ENCODE measurements around the gene HIVEP2.

Gene HIVEP2

GRCh38 chr6:142846459-142846831 lies 98.5 kb downstream of the HIVEP2 start:
- peak; percentile 80 for FAIRE-seq
- no peak for TF ChIP-seq PAX5 (IDR thresholded peaks at IDR 0.05; ENCODE audit: insufficient read depth, low read length, severe bottlenecking)
- no peak for TF ChIP-seq POLR2AphosphoS5 (IDR thresholded peaks at IDR 0.05; ENCODE audit: low read depth, low read length)
- TF ChIP-seq TAF1 (IDR thresholded peaks at IDR 0.05; ENCODE audit: low read depth, low read length) = no peak
- no peak for TF ChIP-seq POU2F2 (IDR thresholded peaks at IDR 0.05; ENCODE audit: low read depth, low read length)
- TF ChIP-seq POLR2A (IDR thresholded peaks at IDR 0.05; ENCODE audit: low read depth, low read length) = no peak
- TF ChIP-seq SPI1 (IDR thresholded peaks at IDR 0.05; ENCODE audit: low read depth, low read length) = no peak
- no peak for DNase-seq (ENCODE audit: insufficient read length, low spot score)

- TF ChIP-seq PAX5 (IDR thresholded peaks at IDR 0.05; ENCODE audit: insufficient read depth, low read length, severe bottlenecking) = no peak
- peak; percentile 67; the same call in 1 of the 2 replicates for TF ChIP-seq POLR2AphosphoS5 (IDR thresholded peaks at IDR 0.05; ENCODE audit: low read depth, low read length)
- TF ChIP-seq POU2F2 (IDR thresholded peaks at IDR 0.05; ENCODE audit: low read depth, low read length) = no peak
- TF ChIP-seq POLR2A (IDR thresholded peaks at IDR 0.05; ENCODE audit: low read depth, low read length) = peak; percentile 21; the same call in 1 of the 2 replicates
- FAIRE-seq (peak; percentile 92), DNase-seq (ENCODE audit: insufficient read length, low spot score) (no peak)
Observed at GRCh38 chr6:142845624-142846458, 99.1 kb downstream of the HIVEP2 start.

GRCh38 chr6:142845143-142845571 lies 99.8 kb downstream of the HIVEP2 start:
- FAIRE-seq = peak; percentile 86
- DNase-seq (ENCODE audit: insufficient read length, low spot score) = no peak
- TF ChIP-seq POU2F2 (IDR thresholded peaks at IDR 0.05; ENCODE audit: low read depth, low read length) = no peak
- TF ChIP-seq SPI1 (IDR thresholded peaks at IDR 0.05; ENCODE audit: low read depth, low read length) = peak; percentile 59
- no peak for TF ChIP-seq POLR2AphosphoS5 (IDR thresholded peaks at IDR 0.05; ENCODE audit: low read depth, low read length)

- no peak for DNase-seq (ENCODE audit: insufficient read length, low spot score)
- TF ChIP-seq POU2F2 (IDR thresholded peaks at IDR 0.05; ENCODE audit: low read depth, low read length) = no peak
- TF ChIP-seq POLR2AphosphoS5 (IDR thresholded peaks at IDR 0.05; ENCODE audit: low read depth, low read length) = peak; percentile 10; the same call in 1 of the 2 replicates
- TF ChIP-seq SPI1 (IDR thresholded peaks at IDR 0.05; ENCODE audit: low read depth, low read length) = peak; percentile 21; the same call in 1 of the 2 replicates
- TF ChIP-seq PAX5 (IDR thresholded peaks at IDR 0.05; ENCODE audit: insufficient read depth, low read length, severe bottlenecking) = no peak
- no peak for TF ChIP-seq TAF1 (IDR thresholded peaks at IDR 0.05; ENCODE audit: low read depth, low read length)
- FAIRE-seq = peak; percentile 80
Observed at GRCh38 chr6:142844065-142844755, 100.8 kb downstream of the HIVEP2 start.

GRCh38 chr6:142843361-142843760 lies 101.6 kb downstream of the HIVEP2 start:
- no peak for FAIRE-seq
- DNase-seq (ENCODE audit: insufficient read length, low spot score) = no peak
- TF ChIP-seq POLR2AphosphoS5 (IDR thresholded peaks at IDR 0.05; ENCODE audit: low read depth, low read length) (no peak), POLR2A (IDR thresholded peaks at IDR 0.05; ENCODE audit: low read depth, low read length) (no peak), TAF1 (IDR thresholded peaks at IDR 0.05; ENCODE audit: low read depth, low read length) (no peak), SPI1 (IDR thresholded peaks at IDR 0.05; ENCODE audit: low read depth, low read length) (no peak), POU2F2 (IDR thresholded peaks at IDR 0.05; ENCODE audit: low read depth, low read length) (no peak), PAX5 (IDR thresholded peaks at IDR 0.05; ENCODE audit: insufficient read depth, low read length, severe bottlenecking) (no peak)

- TF ChIP-seq PAX5 (IDR thresholded peaks at IDR 0.05; ENCODE audit: insufficient read depth, low read length, severe bottlenecking) = no peak
- TF ChIP-seq POLR2A (IDR thresholded peaks at IDR 0.05; ENCODE audit: low read depth, low read length) = peak; percentile 29; the same call in 1 of the 2 replicates
- TF ChIP-seq TAF1 (IDR thresholded peaks at IDR 0.05; ENCODE audit: low read depth, low read length) = no peak
- TF ChIP-seq SPI1 (IDR thresholded peaks at IDR 0.05; ENCODE audit: low read depth, low read length) = peak; percentile 54
- TF ChIP-seq POU2F2 (IDR thresholded peaks at IDR 0.05; ENCODE audit: low read depth, low read length) = peak; percentile 59; the same call in 1 of the 2 replicates
- peak; percentile 14; the same call in 1 of the 2 replicates for TF ChIP-seq POLR2AphosphoS5 (IDR thresholded peaks at IDR 0.05; ENCODE audit: low read depth, low read length)
- DNase-seq (ENCODE audit: insufficient read length, low spot score) = no peak
- peak; percentile 91 for FAIRE-seq
Observed at GRCh38 chr6:142842418-142843261, 102.3 kb downstream of the HIVEP2 start.

GRCh38 chr6:142841915-142842314 lies 103.1 kb downstream of the HIVEP2 start:
- peak; percentile 54 for FAIRE-seq
- no peak for DNase-seq (ENCODE audit: insufficient read length, low spot score)
- TF ChIP-seq SPI1 (IDR thresholded peaks at IDR 0.05; ENCODE audit: low read depth, low read length) (no peak), TAF1 (IDR thresholded peaks at IDR 0.05; ENCODE audit: low read depth, low read length) (no peak), POLR2A (IDR thresholded peaks at IDR 0.05; ENCODE audit: low read depth, low read length) (no peak), POLR2AphosphoS5 (IDR thresholded peaks at IDR 0.05; ENCODE audit: low read depth, low read length) (no peak), PAX5 (IDR thresholded peaks at IDR 0.05; ENCODE audit: insufficient read depth, low read length, severe bottlenecking) (no peak), POU2F2 (IDR thresholded peaks at IDR 0.05; ENCODE audit: low read depth, low read length) (no peak)

- FAIRE-seq = peak; percentile 78
- no peak for DNase-seq (ENCODE audit: insufficient read length, low spot score)
Observed at GRCh38 chr6:142839686-142840040, 105.3 kb downstream of the HIVEP2 start.

More at GRCh38 chr6:142839686-142840040, 105.3 kb downstream of the HIVEP2 start:
- TF ChIP-seq TAF1 (IDR thresholded peaks at IDR 0.05; ENCODE audit: low read depth, low read length) = no peak
- no peak for TF ChIP-seq PAX5 (IDR thresholded peaks at IDR 0.05; ENCODE audit: insufficient read depth, low read length, severe bottlenecking)
- TF ChIP-seq POLR2AphosphoS5 (IDR thresholded peaks at IDR 0.05; ENCODE audit: low read depth, low read length) = no peak
- TF ChIP-seq POU2F2 (IDR thresholded peaks at IDR 0.05; ENCODE audit: low read depth, low read length) = no peak
- TF ChIP-seq POLR2A (IDR thresholded peaks at IDR 0.05; ENCODE audit: low read depth, low read length) = no peak
- TF ChIP-seq SPI1 (IDR thresholded peaks at IDR 0.05; ENCODE audit: low read depth, low read length) = no peak

All from GM12891 (cell line).